GM12878 (cell line): Measurements from ENCODE around the gene DDX27. TPM values are rescaled to one million over a fixed set of nuclear protein-coding genes. Genes with fewer than 3 reads are reported as not detected.
A peak's percentile ranks its signal among the peaks of the same experiment; 100 is the strongest.

ENCODE experiments used
- BMI1 ChIP-seq: fragments of 450-650 bp; IDR thresholded peaks from 2 replicates; pipeline ENCODE4 v1.6.1; 2016; ENCODE audit warnings: mild to moderate bottlenecking, moderate library complexity, borderline replicate concordance
- BRCA1 ChIP-seq: IDR thresholded peaks from 2 replicates; pipeline ENCODE4 v1.6.1; 2011; ENCODE audit warnings: low read depth, low read length, improper control_type of control experiment
- CBX5 ChIP-seq: sonication (generic); IDR thresholded peaks from 2 replicates; pipeline ENCODE4 v1.6.1; 2016; ENCODE audit warnings: low read depth, moderate library complexity, mild to moderate bottlenecking, inconsistent platforms
- DPF2 ChIP-seq: fragments of 450-650 bp; IDR thresholded peaks from 2 replicates; pipeline ENCODE4 v1.6.1; 2017; ENCODE audit warnings: mild to moderate bottlenecking
- ETV6 ChIP-seq, 2 experiments: fragments of 450-650 bp in 1 of 2; IDR thresholded peaks in 1 of 2; conservative IDR thresholded peaks in 1 of 2; 2 replicates each; pipeline ENCODE4 v1.6.1; 2014; ENCODE audit warnings: antibody characterized with exemption in 1 of 2, borderline replicate concordance in 1 of 2, low read depth in 1 of 2, mild to moderate bottlenecking in 1 of 2, moderate library complexity in 1 of 2
- HDAC6 ChIP-seq: fragments of 200-600 bp; sonication (generic); IDR thresholded peaks from one replicate; pipeline ENCODE4 v1.8.0; 2017; ENCODE audit warnings: antibody characterized with exemption; ENCODE audit not compliant: unreplicated experiment
- NFYB ChIP-seq: IDR thresholded peaks from 2 replicates; pipeline ENCODE4 v1.6.1; 2011; ENCODE audit warnings: low read depth, mild to moderate bottlenecking, low read length, improper control_type of control experiment, moderate library complexity; ENCODE audit not compliant: insufficient read depth
- POLR2A ChIP-seq: IDR thresholded peaks from 2 replicates; pipeline ENCODE4 v1.6.1; 2011; ENCODE audit warnings: low read depth, mild to moderate bottlenecking, low read length
- POLR2AphosphoS2 ChIP-seq: IDR thresholded peaks from 2 replicates; pipeline ENCODE4 v1.6.1; 2011; ENCODE audit warnings: low read depth, mild to moderate bottlenecking, low read length, improper control_type of control experiment, moderate library complexity
- RELA ChIP-seq: fragments of 450-650 bp; IDR thresholded peaks from 2 replicates; pipeline ENCODE4 v1.8.0; 2014; ENCODE audit warnings: borderline replicate concordance; ENCODE audit not compliant: partially characterized antibody
- SRF ChIP-seq, 2 experiments: IDR thresholded peaks; 2 replicates each; pipeline ENCODE4 v1.6.1; 2011; ENCODE audit warnings: low read depth in 2 of 2, low read length in 2 of 2, mild to moderate bottlenecking in 1 of 2, moderate library complexity in 1 of 2
- TARDBP ChIP-seq: IDR thresholded peaks from 2 replicates; pipeline ENCODE4 v1.6.1; 2016; ENCODE audit warnings: borderline replicate concordance
- TBL1XR1 ChIP-seq: IDR thresholded peaks from 2 replicates; pipeline ENCODE4 v1.6.1; 2012; ENCODE audit warnings: low read depth, low read length, improper control_type of control experiment
- polyA plus RNA-seq, 11 experiments: library from polyadenylated mRNA; depleted of rRNA in 4 of 11; unstranded in 6 of 11; stranded (reverse) in 5 of 11; fragments of >200 nt; fragmentation: Nextera tagmentation in 4 of 11; fragmentation: Illumina TruSeq in 1 of 11; extraction: Ambion mirVana in 4 of 11; extraction: Trizol in 1 of 11; gene quantifications; 1 replicate in 1 of 11; 2 replicates in 10 of 11; pipeline versions ENCODE4 v1.2.1 to v1.2.3, GENCODE V29; 2011 to 2016; ENCODE audit warnings: inconsistent platforms in 2 of 11, missing spikeins in 2 of 11, low read depth in 1 of 11
- total RNA-seq, 4 experiments: library from RNA; depleted of rRNA in 3 of 4; stranded (reverse); fragments of >200 nt in 3 of 4; fragmentation: Illumina TruSeq in 1 of 4; extraction: Trizol in 1 of 4; gene quantifications; 2 replicates each; pipeline versions ENCODE4 v1.2.1 to v1.2.3, GENCODE V29; 2013 to 2021
- TF ChIP-seq, protein P1 (sequence below): IDR thresholded peaks from 2 replicates; pipeline ENCODE4 v1.6.1; 2011; ENCODE audit warnings: borderline replicate concordance, low read depth, mild to moderate bottlenecking, moderate library complexity, low read length; ENCODE audit not compliant: insufficient read depth, poor library complexity, severe bottlenecking
- TF ChIP-seq, protein P2 (sequence below): fragments of 450-650 bp; IDR thresholded peaks from 2 replicates; pipeline ENCODE4 v1.6.1; 2016; ENCODE audit warnings: mild to moderate bottlenecking, moderate library complexity, borderline replicate concordance
- TF ChIP-seq, protein P3 (sequence below): fragments of 450-650 bp; IDR thresholded peaks from 2 replicates; pipeline ENCODE4 v1.6.1; 2017; ENCODE audit warnings: borderline replicate concordance
- TF ChIP-seq, protein P4 (sequence below): fragments of 450-650 bp; IDR thresholded peaks from 2 replicates; pipeline ENCODE4 v1.6.1; 2017; ENCODE audit warnings: low read depth, mild to moderate bottlenecking, moderate library complexity
- TF ChIP-seq, protein P5 (sequence below): IDR thresholded peaks from 2 replicates; pipeline ENCODE4 v1.6.1; 2011; ENCODE audit warnings: mild to moderate bottlenecking, low read depth, low read length, moderate library complexity; ENCODE audit not compliant: insufficient replicate concordance

DDX27 gene
- total and polyA plus RNA-seq, 10 of the 15 experiments (the other 5 are each of a cell fraction or from before 2014, with no cell fraction given) = 19.8 to 78.8 (median 54.9) TPM

DNA sequence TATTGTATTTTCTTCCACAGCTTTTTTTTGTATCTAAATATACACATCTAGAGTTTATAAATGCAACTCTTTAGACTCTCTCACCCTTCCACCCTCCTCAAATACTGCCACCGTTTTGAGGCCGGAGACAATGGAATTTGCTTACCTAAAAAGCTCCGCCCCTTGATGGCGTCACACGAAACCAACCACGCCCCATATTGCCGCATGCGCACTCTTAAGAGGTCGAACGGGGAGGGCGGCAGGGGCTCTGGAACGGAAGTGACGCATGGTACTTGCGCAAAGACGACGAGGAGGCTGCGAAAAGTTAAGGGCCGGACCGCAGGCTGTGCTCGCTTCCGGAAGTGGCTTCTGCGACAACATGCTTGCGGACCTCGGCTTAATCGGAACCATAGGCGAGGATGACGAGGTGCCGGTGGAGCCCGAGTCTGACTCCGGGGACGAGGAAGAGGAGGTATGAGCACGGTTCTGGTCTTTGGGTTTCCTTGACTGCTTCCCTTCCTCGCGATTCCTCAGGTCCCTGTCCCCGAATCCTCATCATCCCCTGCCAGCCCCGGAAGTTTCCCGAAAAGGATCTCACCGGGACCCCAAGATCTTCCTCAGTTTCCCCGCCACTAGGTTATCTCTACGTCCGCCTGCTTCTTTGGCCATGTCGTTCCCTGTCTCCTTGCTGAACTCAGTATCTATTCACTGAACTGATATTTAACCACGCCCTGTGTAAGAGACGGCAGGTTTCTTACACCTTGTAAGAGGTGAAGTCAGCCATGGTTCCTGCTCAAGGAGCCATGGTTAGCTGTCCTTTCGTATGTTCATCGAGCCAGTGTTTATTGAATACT, at the start of gene DDX27 (continued):
- TF ChIP-seq, protein P1, sequence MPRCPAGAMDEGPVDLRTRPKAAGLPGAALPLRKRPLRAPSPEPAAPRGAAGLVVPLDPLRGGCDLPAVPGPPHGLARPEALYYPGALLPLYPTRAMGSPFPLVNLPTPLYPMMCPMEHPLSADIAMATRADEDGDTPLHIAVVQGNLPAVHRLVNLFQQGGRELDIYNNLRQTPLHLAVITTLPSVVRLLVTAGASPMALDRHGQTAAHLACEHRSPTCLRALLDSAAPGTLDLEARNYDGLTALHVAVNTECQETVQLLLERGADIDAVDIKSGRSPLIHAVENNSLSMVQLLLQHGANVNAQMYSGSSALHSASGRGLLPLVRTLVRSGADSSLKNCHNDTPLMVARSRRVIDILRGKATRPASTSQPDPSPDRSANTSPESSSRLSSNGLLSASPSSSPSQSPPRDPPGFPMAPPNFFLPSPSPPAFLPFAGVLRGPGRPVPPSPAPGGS = no peak
- TF ChIP-seq, protein P2, sequence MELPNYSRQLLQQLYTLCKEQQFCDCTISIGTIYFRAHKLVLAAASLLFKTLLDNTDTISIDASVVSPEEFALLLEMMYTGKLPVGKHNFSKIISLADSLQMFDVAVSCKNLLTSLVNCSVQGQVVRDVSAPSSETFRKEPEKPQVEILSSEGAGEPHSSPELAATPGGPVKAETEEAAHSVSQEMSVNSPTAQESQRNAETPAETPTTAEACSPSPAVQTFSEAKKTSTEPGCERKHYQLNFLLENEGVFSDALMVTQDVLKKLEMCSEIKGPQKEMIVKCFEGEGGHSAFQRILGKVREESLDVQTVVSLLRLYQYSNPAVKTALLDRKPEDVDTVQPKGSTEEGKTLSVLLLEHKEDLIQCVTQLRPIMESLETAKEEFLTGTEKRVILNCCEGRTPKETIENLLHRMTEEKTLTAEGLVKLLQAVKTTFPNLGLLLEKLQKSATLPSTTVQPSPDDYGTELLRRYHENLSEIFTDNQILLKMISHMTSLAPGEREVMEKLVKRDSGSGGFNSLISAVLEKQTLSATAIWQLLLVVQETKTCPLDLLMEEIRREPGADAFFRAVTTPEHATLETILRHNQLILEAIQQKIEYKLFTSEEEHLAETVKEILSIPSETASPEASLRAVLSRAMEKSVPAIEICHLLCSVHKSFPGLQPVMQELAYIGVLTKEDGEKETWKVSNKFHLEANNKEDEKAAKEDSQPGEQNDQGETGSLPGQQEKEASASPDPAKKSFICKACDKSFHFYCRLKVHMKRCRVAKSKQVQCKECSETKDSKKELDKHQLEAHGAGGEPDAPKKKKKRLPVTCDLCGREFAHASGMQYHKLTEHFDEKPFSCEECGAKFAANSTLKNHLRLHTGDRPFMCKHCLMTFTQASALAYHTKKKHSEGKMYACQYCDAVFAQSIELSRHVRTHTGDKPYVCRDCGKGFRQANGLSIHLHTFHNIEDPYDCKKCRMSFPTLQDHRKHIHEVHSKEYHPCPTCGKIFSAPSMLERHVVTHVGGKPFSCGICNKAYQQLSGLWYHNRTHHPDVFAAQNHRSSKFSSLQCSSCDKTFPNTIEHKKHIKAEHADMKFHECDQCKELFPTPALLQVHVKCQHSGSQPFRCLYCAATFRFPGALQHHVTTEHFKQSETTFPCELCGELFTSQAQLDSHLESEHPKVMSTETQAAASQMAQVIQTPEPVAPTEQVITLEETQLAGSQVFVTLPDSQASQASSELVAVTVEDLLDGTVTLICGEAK = peak; percentile 92
- peak; percentile 97 for TF ChIP-seq POLR2A
- TF ChIP-seq ETV6 (conservative IDR thresholded peaks at IDR 0.05 in 1 of 2, IDR thresholded peaks at IDR 0.05 in 1 of 2; ENCODE audit: borderline replicate concordance in 1 of 2, low read depth in 1 of 2) = no peak
- no peak for TF ChIP-seq NFYB
- peak; percentile 66 for TF ChIP-seq POLR2AphosphoS2
- no peak for TF ChIP-seq HDAC6
- TF ChIP-seq RELA = peak; percentile 33
- 0 out of 2 replicates have a peak, but pooled peaks have one; percentile 33 for TF ChIP-seq DPF2
- TF ChIP-seq, protein P3, sequence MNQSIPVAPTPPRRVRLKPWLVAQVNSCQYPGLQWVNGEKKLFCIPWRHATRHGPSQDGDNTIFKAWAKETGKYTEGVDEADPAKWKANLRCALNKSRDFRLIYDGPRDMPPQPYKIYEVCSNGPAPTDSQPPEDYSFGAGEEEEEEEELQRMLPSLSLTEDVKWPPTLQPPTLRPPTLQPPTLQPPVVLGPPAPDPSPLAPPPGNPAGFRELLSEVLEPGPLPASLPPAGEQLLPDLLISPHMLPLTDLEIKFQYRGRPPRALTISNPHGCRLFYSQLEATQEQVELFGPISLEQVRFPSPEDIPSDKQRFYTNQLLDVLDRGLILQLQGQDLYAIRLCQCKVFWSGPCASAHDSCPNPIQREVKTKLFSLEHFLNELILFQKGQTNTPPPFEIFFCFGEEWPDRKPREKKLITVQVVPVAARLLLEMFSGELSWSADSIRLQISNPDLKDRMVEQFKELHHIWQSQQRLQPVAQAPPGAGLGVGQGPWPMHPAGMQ = no peak
- no peak for TF ChIP-seq TARDBP
- no peak for TF ChIP-seq BMI1
- peak in 1 of 2 experiments; percentile 67; a peak in 2 of 4 replicates for TF ChIP-seq SRF (IDR thresholded peaks at IDR 0.05; ENCODE audit: low read depth in 2 of 2, low read length in 2 of 2)
- TF ChIP-seq BRCA1 = no peak
- TF ChIP-seq TBL1XR1 = no peak
- TF ChIP-seq, protein P4, sequence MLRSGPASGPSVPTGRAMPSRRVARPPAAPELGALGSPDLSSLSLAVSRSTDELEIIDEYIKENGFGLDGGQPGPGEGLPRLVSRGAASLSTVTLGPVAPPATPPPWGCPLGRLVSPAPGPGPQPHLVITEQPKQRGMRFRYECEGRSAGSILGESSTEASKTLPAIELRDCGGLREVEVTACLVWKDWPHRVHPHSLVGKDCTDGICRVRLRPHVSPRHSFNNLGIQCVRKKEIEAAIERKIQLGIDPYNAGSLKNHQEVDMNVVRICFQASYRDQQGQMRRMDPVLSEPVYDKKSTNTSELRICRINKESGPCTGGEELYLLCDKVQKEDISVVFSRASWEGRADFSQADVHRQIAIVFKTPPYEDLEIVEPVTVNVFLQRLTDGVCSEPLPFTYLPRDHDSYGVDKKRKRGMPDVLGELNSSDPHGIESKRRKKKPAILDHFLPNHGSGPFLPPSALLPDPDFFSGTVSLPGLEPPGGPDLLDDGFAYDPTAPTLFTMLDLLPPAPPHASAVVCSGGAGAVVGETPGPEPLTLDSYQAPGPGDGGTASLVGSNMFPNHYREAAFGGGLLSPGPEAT = peak; percentile 66; the same call in 1 of the 2 replicates
- TF ChIP-seq CBX5 = no peak
- TF ChIP-seq, protein P5, sequence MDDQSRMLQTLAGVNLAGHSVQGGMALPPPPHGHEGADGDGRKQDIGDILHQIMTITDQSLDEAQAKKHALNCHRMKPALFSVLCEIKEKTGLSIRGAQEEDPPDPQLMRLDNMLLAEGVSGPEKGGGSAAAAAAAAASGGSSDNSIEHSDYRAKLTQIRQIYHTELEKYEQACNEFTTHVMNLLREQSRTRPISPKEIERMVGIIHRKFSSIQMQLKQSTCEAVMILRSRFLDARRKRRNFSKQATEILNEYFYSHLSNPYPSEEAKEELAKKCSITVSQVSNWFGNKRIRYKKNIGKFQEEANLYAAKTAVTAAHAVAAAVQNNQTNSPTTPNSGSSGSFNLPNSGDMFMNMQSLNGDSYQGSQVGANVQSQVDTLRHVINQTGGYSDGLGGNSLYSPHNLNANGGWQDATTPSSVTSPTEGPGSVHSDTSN = no peak
